Neutrophil (primary cell): ENCODE measurements around the gene SEMA3D.
A peak's percentile ranks its signal among the peaks of the same experiment; 100 is the strongest.

ENCODE experiments used
- H3K27ac ChIP-seq: fragments of 200-600 bp; sonication (generic); 2 replicates; pipeline ENCODE4 v1.5.1; 2016; ENCODE audit warnings: mild to moderate bottlenecking, moderate library complexity
- H3K27me3 ChIP-seq: fragments of 200-600 bp; sonication (generic); 2 replicates; pipeline ENCODE4 v1.6.0; 2016; ENCODE audit warnings: mild to moderate bottlenecking
- H3K36me3 ChIP-seq: fragments of 200-600 bp; sonication (generic); 2 replicates; pipeline ENCODE4 v1.5.1; 2017
- H3K4me1 ChIP-seq, 2 experiments: fragments of 200-600 bp in 1 of 2; sonication (generic) in 1 of 2; 1 replicate in 1 of 2; 2 replicates in 1 of 2; pipeline versions ENCODE4 v1.5.1 to v1.6.1; 2013 to 2016; ENCODE audit warnings: low read depth in 1 of 2, low read length in 1 of 2, mild to moderate bottlenecking in 1 of 2, moderate library complexity in 1 of 2; ENCODE audit not compliant: control insufficient read depth in 1 of 2, insufficient read depth in 1 of 2
- H3K4me3 ChIP-seq, 2 experiments: fragments of 200-600 bp in 1 of 2; sonication (generic) in 1 of 2; 1 replicate in 1 of 2; 2 replicates in 1 of 2; pipeline ENCODE4 v1.5.1; 2013 to 2016; ENCODE audit warnings: low read depth in 1 of 2, low read length in 1 of 2, mild to moderate bottlenecking in 1 of 2, moderate library complexity in 1 of 2
- H3K9me3 ChIP-seq: fragments of 200-600 bp; sonication (generic); 2 replicates; pipeline ENCODE4 v1.5.1; 2016
- CTCF ChIP-seq: fragments of 200-600 bp; sonication (generic); IDR thresholded peaks from 2 replicates; pipeline ENCODE4 v1.5.1; 2016; ENCODE audit warnings: antibody characterized with exemption

Gene SEMA3D

GRCh38 chr7:85185424-85186082, 1.3 kb downstream of the SEMA3D start:
- peaks cover 9 to 14% of the 10 kb centered on the region in 2 experiments for H3K4me1 ChIP-seq
- no peak for TF ChIP-seq CTCF
- no peaks in the 10 kb centered on the region for H3K36me3 ChIP-seq
- peaks cover 65% of the 10 kb centered on the region for H3K27me3 ChIP-seq
- H3K9me3 ChIP-seq = no peaks in the 10 kb centered on the region
- no peak overlapping the region for H3K27ac ChIP-seq
- H3K4me3 ChIP-seq = peak overlapping the region in 1 of 2 experiments; percentile 23

- peaks cover 9 to 14% of the 10 kb centered on the region in 2 experiments for H3K4me1 ChIP-seq
- H3K27me3 ChIP-seq = peaks cover 65% of the 10 kb centered on the region
- no peak overlapping the region for H3K4me3 ChIP-seq
- H3K9me3 ChIP-seq = no peaks in the 10 kb centered on the region
- TF ChIP-seq CTCF = no peak
- H3K27ac ChIP-seq = no peak overlapping the region
- no peaks in the 10 kb centered on the region for H3K36me3 ChIP-seq
These were observed 2.0 kb downstream of the SEMA3D start for GRCh38 chr7:85184599-85185423.

GRCh38 chr7:85183296-85183695, 3.6 kb downstream of the SEMA3D start:
- no peaks in the 10 kb centered on the region for H3K36me3 ChIP-seq
- no peak overlapping the region for H3K4me3 ChIP-seq
- TF ChIP-seq CTCF = no peak
- H3K9me3 ChIP-seq = no peaks in the 10 kb centered on the region
- peaks cover 52% of the 10 kb centered on the region for H3K27me3 ChIP-seq
- H3K4me1 ChIP-seq = peaks cover 9 to 14% of the 10 kb centered on the region in 2 experiments
- H3K27ac ChIP-seq = no peak overlapping the region

- H3K27me3 ChIP-seq = peaks cover 6% of the 10 kb centered on the region
- H3K4me1 ChIP-seq = no peaks in the 10 kb centered on the region
- no peak overlapping the region for H3K4me3 ChIP-seq
- H3K36me3 ChIP-seq = no peaks in the 10 kb centered on the region
- no peak overlapping the region for H3K27ac ChIP-seq
- H3K9me3 ChIP-seq = no peaks in the 10 kb centered on the region
- no peak for TF ChIP-seq CTCF
These were observed 8.1 kb downstream of the SEMA3D start for GRCh38 chr7:85178531-85179298.

- Histone ChIP-seq H3K27me3 (no peaks in the 10 kb centered on the region), H3K9me3 (no peaks in the 10 kb centered on the region), H3K4me1 (no peaks in the 10 kb centered on the region), H3K27ac (no peak overlapping the region), H3K4me3 (no peak overlapping the region), H3K36me3 (no peaks in the 10 kb centered on the region)
- no peak for TF ChIP-seq CTCF
These were observed 9.5 kb downstream of the SEMA3D start for GRCh38 chr7:85177316-85177715.
